ENCODE data around the gene AK1. TPM values are rescaled to one million over a fixed set of nuclear protein-coding genes. Genes with fewer than 3 reads are reported as not detected.

The AK1 gene
- total and polyA plus RNA-seq, 12 donors, result 51.9 to 242 (median 91.9) TPM

- 65 to 71% (median 67%) methylated on average over 12 to 16 of the region's 16 CpGs for WGBS, 4 donors
- H3K27me3 ChIP-seq, result no peaks in the 10 kb centered on the region
- H3K9me3 ChIP-seq (replicated peaks in 1 of 3), result no peaks in the 10 kb centered on the region
- no peak for DNase-seq
- H3K36me3 ChIP-seq (replicated peaks in 1 of 2), result peaks cover 0 to 43% of the 10 kb centered on the region in 2 donors
- TF ChIP-seq CTCF (IDR thresholded peaks at IDR 0.05) (no peak), POLR2A (IDR thresholded peaks at IDR 0.05) (no peak)
- H3K4me3 ChIP-seq, result peak overlapping the region in 1 of 4 donors; percentile 28
- intact Hi-C loops (cut with DNase I), result no loop called here
- H3K27ac ChIP-seq, result peak overlapping the region in 2 of 5 donors; percentile 38 to 87
- H3K4me1 ChIP-seq (replicated peaks in 1 of 2), result peaks cover 7 to 31% of the 10 kb centered on the region in 2 donors
These were observed 19.1 kb upstream of the AK1 start for GRCh38 chr9:127896395-127897192.

GRCh38 chr9:127895811-127896210 is 18.3 kb upstream of the AK1 start:
- Histone ChIP-seq H3K36me3 (replicated peaks in 1 of 2) (peaks cover 0 to 48% of the 10 kb centered on the region in 2 donors), H3K4me3 (no peak overlapping the region), H3K27me3 (no peaks in the 10 kb centered on the region), H3K27ac (no peak overlapping the region), H3K4me1 (replicated peaks in 1 of 2) (peaks cover 7 to 31% of the 10 kb centered on the region in 2 donors), H3K9me3 (replicated peaks in 1 of 3) (no peaks in the 10 kb centered on the region)
- 92 to 94% (median 94%) methylated on average over 8 of the region's 8 CpGs for WGBS, 4 donors
- intact Hi-C loops (cut with DNase I), result no loop called here
- no peak for DNase-seq
- TF ChIP-seq CTCF (IDR thresholded peaks at IDR 0.05), result no peak
- no peak for TF ChIP-seq POLR2A (IDR thresholded peaks at IDR 0.05)

DNA sequence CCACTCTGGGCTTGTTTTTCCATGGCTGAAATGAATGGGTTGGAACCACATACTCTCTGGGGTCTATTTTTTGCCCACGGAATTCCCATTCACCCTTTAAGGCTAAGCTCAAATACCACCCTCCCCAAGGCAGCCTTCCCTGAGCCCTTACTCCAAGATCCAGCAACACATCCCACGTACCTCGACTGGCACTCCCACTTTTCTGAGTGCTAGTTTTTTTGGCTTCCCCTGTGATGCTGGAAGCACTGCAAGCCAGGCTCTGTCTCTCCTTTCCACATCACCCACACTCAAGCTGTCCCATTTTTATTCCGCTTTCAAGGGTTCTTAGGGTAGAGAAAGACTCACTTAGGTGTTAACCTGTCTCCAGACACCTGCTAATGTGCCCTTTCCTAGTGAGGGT is 15.9 kb upstream of the AK1 start:
- Histone ChIP-seq H3K4me1 (replicated peaks in 1 of 2) (peaks cover 7 to 24% of the 10 kb centered on the region in 2 donors), H3K27me3 (no peaks in the 10 kb centered on the region), H3K27ac (no peak overlapping the region), H3K9me3 (replicated peaks in 1 of 3) (no peaks in the 10 kb centered on the region), H3K36me3 (replicated peaks in 1 of 2) (peaks cover 0 to 69% of the 10 kb centered on the region in 2 donors), H3K4me3 (no peak overlapping the region)
- TF ChIP-seq CTCF (IDR thresholded peaks at IDR 0.05) (no peak), POLR2A (IDR thresholded peaks at IDR 0.05) (no peak)
- intact Hi-C loops (cut with DNase I), result no loop called here
- no peak for DNase-seq
- 96 to 100% (median 97%) methylated on average over 4 of the region's 4 CpGs for WGBS, 4 donors

- Histone ChIP-seq H3K4me3 (no peak overlapping the region), H3K4me1 (replicated peaks in 1 of 2) (peaks cover 7 to 19% of the 10 kb centered on the region in 2 donors), H3K27me3 (no peaks in the 10 kb centered on the region), H3K9me3 (replicated peaks in 1 of 3) (no peaks in the 10 kb centered on the region), H3K36me3 (replicated peaks in 1 of 2) (peaks cover 0 to 72% of the 10 kb centered on the region in 2 donors), H3K27ac (no peak overlapping the region)
- TF ChIP-seq POLR2A (IDR thresholded peaks at IDR 0.05) (no peak), CTCF (IDR thresholded peaks at IDR 0.05) (no peak)
- 90 to 98% (median 95%) methylated on average over 6 of the region's 6 CpGs for WGBS, 4 donors
- no peak for DNase-seq
- intact Hi-C loops (cut with DNase I), result no loop called here
These were observed 15.4 kb upstream of the AK1 start for GRCh38 chr9:127892831-127893230.

Data from adrenal gland (tissue), 12 donors.